ENCODE data around the gene PTPN23.

Gene PTPN23

GRCh38 chr3:47399531-47400270 is 18.9 kb downstream of the PTPN23 start:
- H3K9me3 ChIP-seq, result no peaks in the 10 kb centered on the region
- no peaks in the 10 kb centered on the region for H3K4me1 ChIP-seq
- H3K4me3 ChIP-seq (ENCODE audit: low read depth, low read length), result no peak overlapping the region
- no peak for DNase-seq
- H3K36me3 ChIP-seq, result no peaks in the 10 kb centered on the region
- TF ChIP-seq, protein P1, sequence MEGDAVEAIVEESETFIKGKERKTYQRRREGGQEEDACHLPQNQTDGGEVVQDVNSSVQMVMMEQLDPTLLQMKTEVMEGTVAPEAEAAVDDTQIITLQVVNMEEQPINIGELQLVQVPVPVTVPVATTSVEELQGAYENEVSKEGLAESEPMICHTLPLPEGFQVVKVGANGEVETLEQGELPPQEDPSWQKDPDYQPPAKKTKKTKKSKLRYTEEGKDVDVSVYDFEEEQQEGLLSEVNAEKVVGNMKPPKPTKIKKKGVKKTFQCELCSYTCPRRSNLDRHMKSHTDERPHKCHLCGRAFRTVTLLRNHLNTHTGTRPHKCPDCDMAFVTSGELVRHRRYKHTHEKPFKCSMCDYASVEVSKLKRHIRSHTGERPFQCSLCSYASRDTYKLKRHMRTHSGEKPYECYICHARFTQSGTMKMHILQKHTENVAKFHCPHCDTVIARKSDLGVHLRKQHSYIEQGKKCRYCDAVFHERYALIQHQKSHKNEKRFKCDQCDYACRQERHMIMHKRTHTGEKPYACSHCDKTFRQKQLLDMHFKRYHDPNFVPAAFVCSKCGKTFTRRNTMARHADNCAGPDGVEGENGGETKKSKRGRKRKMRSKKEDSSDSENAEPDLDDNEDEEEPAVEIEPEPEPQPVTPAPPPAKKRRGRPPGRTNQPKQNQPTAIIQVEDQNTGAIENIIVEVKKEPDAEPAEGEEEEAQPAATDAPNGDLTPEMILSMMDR (IDR thresholded peaks at IDR 0.05; ENCODE audit: low read depth, low read length), result no peak
- H3K27me3 ChIP-seq, result no peaks in the 10 kb centered on the region

GRCh38 chr3:47404431-47404876 is 23.6 kb downstream of the PTPN23 start:
- Histone ChIP-seq H3K36me3 (peaks cover 5% of the 10 kb centered on the region; the same call in 1 of the 2 replicates), H3K27me3 (no peaks in the 10 kb centered on the region), H3K4me3 (ENCODE audit: low read depth, low read length) (no peak overlapping the region), H3K4me1 (no peaks in the 10 kb centered on the region), H3K9me3 (no peaks in the 10 kb centered on the region)
- no peak for DNase-seq
- TF ChIP-seq, protein P1 (IDR thresholded peaks at IDR 0.05; ENCODE audit: low read depth, low read length), result no peak

GRCh38 chr3:47404955-47405790 is 24.4 kb downstream of the PTPN23 start:
- H3K4me3 ChIP-seq (ENCODE audit: low read depth, low read length), result no peak overlapping the region
- no peaks in the 10 kb centered on the region for H3K4me1 ChIP-seq
- no peaks in the 10 kb centered on the region for H3K9me3 ChIP-seq
- TF ChIP-seq, protein P1 (IDR thresholded peaks at IDR 0.05; ENCODE audit: low read depth, low read length), result no peak
- no peak for DNase-seq
- H3K36me3 ChIP-seq, result peaks cover 5% of the 10 kb centered on the region; the same call in 1 of the 2 replicates
- H3K27me3 ChIP-seq, result no peaks in the 10 kb centered on the region

DNA sequence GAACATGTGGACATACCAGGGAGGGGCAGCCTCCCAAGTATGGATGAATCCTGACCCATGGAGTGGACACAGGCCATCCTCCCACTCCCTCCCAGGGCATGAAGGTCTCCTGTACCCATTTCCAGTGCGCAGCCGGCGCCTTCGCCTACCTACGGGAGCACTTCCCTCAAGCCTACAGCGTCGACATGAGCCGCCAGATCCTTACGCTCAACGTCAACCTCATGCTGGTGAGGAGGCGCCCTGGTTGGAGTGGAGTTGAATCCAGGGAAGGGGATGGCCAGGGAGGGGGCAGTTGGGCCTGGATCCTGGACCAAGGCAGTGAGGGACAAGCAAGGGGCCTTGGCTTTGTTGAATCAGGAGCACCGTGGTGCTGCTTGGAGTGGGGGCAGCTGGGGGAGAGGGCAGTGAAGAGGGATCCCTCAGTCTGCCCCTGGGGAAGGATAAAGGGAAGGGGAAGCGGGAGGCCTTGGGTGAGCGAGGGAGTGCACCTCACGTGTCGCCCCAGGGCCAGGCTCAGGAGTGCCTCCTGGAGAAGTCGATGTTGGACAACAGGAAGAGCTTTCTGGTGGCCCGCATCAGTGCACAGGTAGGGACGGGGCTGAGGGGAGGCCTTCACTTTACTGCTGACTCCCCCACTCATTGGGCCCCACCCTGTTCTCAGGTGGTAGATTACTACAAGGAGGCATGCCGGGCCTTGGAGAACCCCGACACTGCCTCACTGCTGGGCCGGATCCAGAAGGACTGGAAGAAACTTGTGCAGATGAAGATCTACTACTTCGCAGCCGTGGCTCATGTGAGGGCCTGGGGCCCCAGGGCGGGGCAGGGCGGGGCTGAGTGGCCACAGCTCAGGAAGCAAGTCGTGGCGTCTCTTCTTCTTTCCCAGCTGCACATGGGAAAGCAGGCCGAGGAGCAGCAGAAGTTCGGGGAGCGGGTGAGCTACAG is 25.3 kb downstream of the PTPN23 start:
- Histone ChIP-seq H3K4me1 (no peaks in the 10 kb centered on the region), H3K36me3 (peaks cover 5% of the 10 kb centered on the region; the same call in 1 of the 2 replicates)
- no peak for DNase-seq

DNA sequence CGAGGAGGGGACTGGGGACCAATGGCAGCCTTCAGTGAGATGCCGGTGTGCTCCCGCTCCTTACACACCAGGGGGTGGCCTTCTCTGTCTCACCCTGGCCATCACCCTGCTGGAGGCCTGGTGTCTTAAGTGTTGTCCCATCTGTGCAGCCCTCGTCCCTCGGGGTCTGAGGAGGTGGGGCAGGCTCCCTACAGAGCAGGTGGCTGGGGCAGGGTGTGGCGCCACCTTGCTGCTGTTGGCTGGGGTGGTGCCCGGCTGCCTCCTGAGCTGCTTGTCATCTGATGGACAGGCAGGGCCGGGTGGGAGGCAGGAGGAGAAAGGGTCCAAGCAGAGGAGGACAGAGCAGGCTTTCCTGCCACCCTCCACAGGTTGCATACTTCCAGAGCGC is 25.9 kb downstream of the PTPN23 start:
- DNase-seq, result no peak
- Histone ChIP-seq H3K9me3 (no peaks in the 10 kb centered on the region), H3K36me3 (peaks cover 9% of the 10 kb centered on the region), H3K27me3 (no peaks in the 10 kb centered on the region), H3K4me3 (ENCODE audit: low read depth, low read length) (no peak overlapping the region), H3K4me1 (no peaks in the 10 kb centered on the region)
- TF ChIP-seq, protein P1 (IDR thresholded peaks at IDR 0.05; ENCODE audit: low read depth, low read length), result no peak

More for the DNA sequence above, 25.3 kb downstream of the PTPN23 start:
- TF ChIP-seq, protein P1 (IDR thresholded peaks at IDR 0.05; ENCODE audit: low read depth, low read length), result no peak
- no peak overlapping the region for H3K4me3 ChIP-seq (ENCODE audit: low read depth, low read length)
- H3K27me3 ChIP-seq, result no peaks in the 10 kb centered on the region
- H3K9me3 ChIP-seq, result no peaks in the 10 kb centered on the region

Measured in BE2C (cell line).